HCT116 (cell line): Measurements from ENCODE around the gene SCN4B. TPM values are rescaled to one million over a fixed set of nuclear protein-coding genes. Genes with fewer than 3 reads are reported as not detected.

Experiments
- ATAC-seq: fragments of 200-7000 bp; cut with Tn5 transposase; 2 replicates; pipeline ENCODE4 v1.9.1; 2020; ENCODE audit warnings: mild to moderate bottlenecking, moderate library complexity
- BruUV-seq: library from RNA; stranded (reverse); fragments of 400-500 nt; replicated peaks from 2 replicates; lab custom pipeline; 2021; lab: Mats Ljungman, UMichigan
- CTCF ChIA-PET: fragments of 300-600 bp; sonication (Branson Sonifier 250); formaldehyde crosslinking; loops from one replicate; lab custom pipeline; 2021; ENCODE audit warnings: antibody characterized with exemption; lab: Charles Lee
- POLR2A ChIA-PET: fragments of 300-600, 350-600 bp; sonication (Branson Sonifier 250); formaldehyde crosslinking; loops from one replicate; lab custom pipeline; 2021; ENCODE audit warnings: antibody characterized with exemption; lab: Charles Lee
- RAD21 ChIA-PET, 2 experiments: fragments of 300-600 bp; sonication (Branson Sonifier 250); formaldehyde crosslinking; loops; one replicate each; lab custom pipeline; 2023; ENCODE audit warnings: low total read pairs in 2 of 2; ENCODE audit not compliant: uncharacterized antibody in 2 of 2, unreplicated experiment in 2 of 2, low non-redundant PET in 1 of 2; lab: Charles Lee
- DNase-seq: peaks from one replicate; pipeline ENCODE4 v3.0.0-alpha.2; 2010; ENCODE audit warnings: low read depth, low spot score
- H2AFZ ChIP-seq: fragments of 200-600 bp; shearing (Covaris generic), sonication (generic); 2 replicates; pipeline ENCODE4 v1.6.1; 2017; ENCODE audit warnings: low read depth, mixed run types, mixed read lengths, antibody characterized with exemption, low read length; ENCODE audit not compliant: poor library complexity, severe bottlenecking
- H3K27ac ChIP-seq: 2 replicates; pipeline ENCODE4 v1.5.1; 2012; ENCODE audit warnings: low read depth, low read length
- H3K27me3 ChIP-seq: fragments of 200-600 bp; sonication (generic); 2 replicates; pipeline ENCODE4 v1.6.1; 2016; ENCODE audit warnings: mixed run types, low read length, mixed read lengths; ENCODE audit not compliant: insufficient read depth
- H3K36me3 ChIP-seq, 2 experiments: fragments of 200-500 bp in 1 of 2; fragments of 200-600 bp in 1 of 2; sonication (Bioruptor generic) in 1 of 2; sonication (generic) in 1 of 2; 2 replicates each; pipeline versions ENCODE4 v1.5.1 to v1.6.1; 2014 to 2016; ENCODE audit warnings: low read length in 2 of 2, inconsistent platforms in 1 of 2, mixed read lengths in 1 of 2, mixed run types in 1 of 2; ENCODE audit not compliant: insufficient read depth in 2 of 2, control insufficient read depth in 1 of 2
- H3K4me1 ChIP-seq, 2 experiments: fragments of 200-600 bp in 1 of 2; sonication (generic) in 1 of 2; 2 replicates each; pipeline versions ENCODE4 v1.5.1 to v1.6.1; 2012 to 2017; ENCODE audit warnings: low read length in 2 of 2, inconsistent platforms in 1 of 2, mild to moderate bottlenecking in 1 of 2, mixed read lengths in 1 of 2, mixed run types in 1 of 2, moderate library complexity in 1 of 2; ENCODE audit not compliant: insufficient read depth in 2 of 2, control insufficient read depth in 1 of 2
- H3K4me2 ChIP-seq: fragments of 200-600 bp; sonication (generic); 2 replicates; pipeline ENCODE4 v1.6.1; 2017; ENCODE audit warnings: mixed run types, low read length, mixed read lengths
- H3K4me3 ChIP-seq, 2 experiments: fragments of 200-600 bp in 1 of 2; sonication (generic) in 1 of 2; replicated peaks in 1 of 2; 2 replicates each; pipeline ENCODE4 v1.5.1; 2011 to 2016; ENCODE audit warnings: low read length in 2 of 2, control low read depth in 1 of 2, low read depth in 1 of 2, mild to moderate bottlenecking in 1 of 2, mixed read lengths in 1 of 2, mixed run types in 1 of 2
- H3K79me2 ChIP-seq: fragments of 200-600 bp; sonication (generic); 2 replicates; pipeline ENCODE4 v1.6.1; 2017; ENCODE audit warnings: mild to moderate bottlenecking, mixed run types, low read length, moderate library complexity, mixed read lengths; ENCODE audit not compliant: insufficient read depth
- H3K9ac ChIP-seq: fragments of 200-600 bp; sonication (generic); 2 replicates; pipeline ENCODE4 v1.6.1; 2016; ENCODE audit warnings: low read length, mixed read lengths
- H3K9me2 ChIP-seq: fragments of 200-600 bp; sonication (generic), shearing (Covaris generic); 2 replicates; pipeline ENCODE4 v1.6.1; 2017; ENCODE audit warnings: mixed run types, mild to moderate bottlenecking, moderate library complexity; ENCODE audit not compliant: insufficient read depth
- H3K9me3 ChIP-seq, 2 experiments: fragments of 200-500 bp in 1 of 2; fragments of 200-600 bp in 1 of 2; sonication (Bioruptor generic) in 1 of 2; sonication (generic) in 1 of 2; 2 replicates each; pipeline ENCODE4 v1.6.1; 2014 to 2017; ENCODE audit warnings: low read length in 2 of 2, mixed read lengths in 2 of 2, inconsistent platforms in 1 of 2, low read depth in 1 of 2, mild to moderate bottlenecking in 1 of 2, mixed run types in 1 of 2, moderate library complexity in 1 of 2; ENCODE audit not compliant: control insufficient read depth in 1 of 2, insufficient read depth in 1 of 2
- H4K20me1 ChIP-seq: fragments of 200-600 bp; sonication (generic), shearing (Covaris generic); 2 replicates; pipeline ENCODE4 v1.6.1; 2017; ENCODE audit warnings: mixed run types, mild to moderate bottlenecking, moderate library complexity; ENCODE audit not compliant: insufficient read depth
- CBX3 ChIP-seq: IDR thresholded peaks from 2 replicates; pipeline ENCODE4 v1.6.1; 2012; ENCODE audit warnings: low read depth
- CEBPB ChIP-seq: IDR thresholded peaks from 2 replicates; pipeline ENCODE4 v1.6.1; 2012; ENCODE audit warnings: low read depth
- EGR1 ChIP-seq: IDR thresholded peaks from 2 replicates; pipeline ENCODE4 v1.6.1; 2012; ENCODE audit warnings: low read depth
- EZH2phosphoT487 ChIP-seq: fragments of 200-600 bp; IDR thresholded peaks from 2 replicates; pipeline ENCODE4 v1.6.1; 2018; ENCODE audit warnings: antibody characterized with exemption, borderline replicate concordance
- MAX ChIP-seq: IDR thresholded peaks from 2 replicates; pipeline ENCODE4 v1.6.1; 2012
- POLR2A ChIP-seq: IDR thresholded peaks from 2 replicates; pipeline ENCODE4 v1.7.0; 2011; ENCODE audit warnings: borderline replicate concordance; ENCODE audit not compliant: insufficient read depth, insufficient read length; ENCODE audit errors: extremely low read depth
- RAD21 ChIP-seq: IDR thresholded peaks from 2 replicates; pipeline ENCODE4 v1.6.1; 2012; ENCODE audit warnings: low read depth, mild to moderate bottlenecking
- REST ChIP-seq: IDR thresholded peaks from 2 replicates; pipeline ENCODE4 v1.6.1; 2012; ENCODE audit warnings: low read depth
- SRF ChIP-seq: IDR thresholded peaks from 2 replicates; pipeline ENCODE4 v1.6.1; 2012; ENCODE audit warnings: low read depth
- YY1 ChIP-seq: IDR thresholded peaks from 2 replicates; pipeline ENCODE4 v1.6.1; 2011; ENCODE audit warnings: low read length, low read depth, moderate library complexity, mild to moderate bottlenecking; ENCODE audit not compliant: insufficient replicate concordance; ENCODE audit errors: extremely low read depth
- intact Hi-C: fragments of 100-400 bp; cut with micrococcal nuclease; formaldehyde crosslinking; loops from 2 replicates; pipeline ENCODE4 v1.10.0; 2022
- total RNA-seq: library from RNA; stranded (reverse); gene quantifications from one replicate; pipeline ENCODE4 v1.2.1, GENCODE V29; 2021; ENCODE audit not compliant: unreplicated experiment

SCN4B gene
- total RNA-seq, 1 experiment from 2014 or later: 0.32 TPM

- ATAC-seq (no peak), DNase-seq (no peak)
- Histone ChIP-seq H3K36me3 (no peaks in the 10 kb centered on the region), H3K9me2 (no peaks in the 10 kb centered on the region), H4K20me1 (no peaks in the 10 kb centered on the region), H3K4me2 (no peak overlapping the region), H2AFZ (no peak overlapping the region), H3K4me1 (peaks cover 0 to 5% of the 10 kb centered on the region in 2 experiments; a peak in 1 of 4 replicates), H3K9ac (no peak overlapping the region), H3K9me3 (no peaks in the 10 kb centered on the region), H3K27ac (no peak overlapping the region), H3K79me2 (no peaks in the 10 kb centered on the region), H3K27me3 (no peaks in the 10 kb centered on the region), H3K4me3 (no peak overlapping the region)
- intact Hi-C loops: no loop called here
- ChIA-PET CTCF (no interaction called here), POLR2A (no interaction called here), RAD21 (no interaction called here)
- no TSS peak for BruUV-seq
- TF ChIP-seq EGR1: no peak
- TF ChIP-seq REST: no peak
- no peak for TF ChIP-seq SRF
These were observed 40.9 kb downstream of the SCN4B start for GRCh38 chr11:118111744-118112035.

GRCh38 chr11:118111019-118111743, 41.4 kb downstream of the SCN4B start:
- POLR2A ChIA-PET: no interaction called here
- no peak overlapping the region for H3K4me2 ChIP-seq

More at GRCh38 chr11:118111019-118111743, 41.4 kb downstream of the SCN4B start:
- DNase-seq (no peak), ATAC-seq (no peak)
- no peak for TF ChIP-seq EZH2phosphoT487
- no peak for TF ChIP-seq POLR2A
- TF ChIP-seq CEBPB: no peak
- TF ChIP-seq YY1: no peak
- TF ChIP-seq MAX: no peak
- no peak for TF ChIP-seq RAD21
- no peak for TF ChIP-seq CBX3
- RAD21 ChIA-PET: no interaction called here
- Histone ChIP-seq H3K27ac (no peak overlapping the region), H3K9me2 (no peaks in the 10 kb centered on the region), H3K9me3 (no peaks in the 10 kb centered on the region), H3K36me3 (no peaks in the 10 kb centered on the region), H2AFZ (no peak overlapping the region), H3K9ac (no peak overlapping the region), H3K27me3 (no peaks in the 10 kb centered on the region), H3K4me3 (no peak overlapping the region), H3K79me2 (no peaks in the 10 kb centered on the region), H4K20me1 (no peaks in the 10 kb centered on the region), H3K4me1 (peaks cover 0 to 6% of the 10 kb centered on the region in 2 experiments; a peak in 1 of 4 replicates)
- no TSS peak for BruUV-seq
- CTCF ChIA-PET: no interaction called here
- intact Hi-C loops: no loop called here
